ENCODE results near the gene CDC42BPA. TPM values are rescaled to one million over a fixed set of nuclear protein-coding genes. Genes with fewer than 3 reads are reported as not detected.
A peak's percentile ranks its signal among the peaks of the same experiment; 100 is the strongest.
"Not testable (repeated sequence)": the region's sequence is repeated elsewhere in the genome, so short reads cannot be mapped to it uniquely, and the experiment has no call there.

The CDC42BPA gene
- total and polyA plus RNA-seq, 4 donors = 8.1 to 71.3 (median 33.0) TPM

GRCh38 chr1:226962421-226963391 lies 355.6 kb downstream of the CDC42BPA start:
- H3K4me1 ChIP-seq (ENCODE audit: control insufficient read depth in 1 of 2, insufficient read depth in 2 of 2, low read length in 2 of 2) = no peaks in the 10 kb centered on the region
- DNase-seq = peak in 1 of 2 donors; percentile 55
- no peak overlapping the region for H3K27ac ChIP-seq (ENCODE audit: low read depth in 1 of 2, low read length in 2 of 2)
- 92 to 94% methylated on average over 28 of the region's 28 CpGs for WGBS, 2 donors
- no peak for ATAC-seq (ENCODE audit: low FRiP score)
- H3K36me3 ChIP-seq (ENCODE audit: control insufficient read depth in 1 of 2, insufficient read depth in 2 of 2, low read length in 1 of 2) = no peaks in the 10 kb centered on the region
- H3K9me3 ChIP-seq (ENCODE audit: control insufficient read depth, low read length) = no peaks in the 10 kb centered on the region
- H3K27me3 ChIP-seq (ENCODE audit: control insufficient read depth in 1 of 2, insufficient read depth in 2 of 2, low read length in 1 of 2) = no peaks in the 10 kb centered on the region
- intact Hi-C loops (cut with DNase I) = no loop called here
- H3K4me3 ChIP-seq (ENCODE audit: low read length in 2 of 2) = no peak overlapping the region

GRCh38 chr1:226960944-226961765 lies 357.1 kb downstream of the CDC42BPA start:
- H3K4me3 ChIP-seq (ENCODE audit: low read length in 2 of 2) = no peak overlapping the region
- no peaks in the 10 kb centered on the region for H3K36me3 ChIP-seq (ENCODE audit: control insufficient read depth in 1 of 2, insufficient read depth in 2 of 2, low read length in 1 of 2)
- H3K27me3 ChIP-seq (ENCODE audit: control insufficient read depth in 1 of 2, insufficient read depth in 2 of 2, low read length in 1 of 2) = no peaks in the 10 kb centered on the region
- DNase-seq (no peak), ATAC-seq (ENCODE audit: low FRiP score) (no peak)
- H3K27ac ChIP-seq (ENCODE audit: low read depth in 1 of 2, low read length in 2 of 2) = no peak overlapping the region
- H3K9me3 ChIP-seq (ENCODE audit: control insufficient read depth, low read length) = no peaks in the 10 kb centered on the region
- WGBS, 2 donors = 96 to 98% methylated on average over 13 of the region's 13 CpGs
- intact Hi-C loops (cut with DNase I) = no loop called here
- no peaks in the 10 kb centered on the region for H3K4me1 ChIP-seq (ENCODE audit: control insufficient read depth in 1 of 2, insufficient read depth in 2 of 2, low read length in 2 of 2)

DNA sequence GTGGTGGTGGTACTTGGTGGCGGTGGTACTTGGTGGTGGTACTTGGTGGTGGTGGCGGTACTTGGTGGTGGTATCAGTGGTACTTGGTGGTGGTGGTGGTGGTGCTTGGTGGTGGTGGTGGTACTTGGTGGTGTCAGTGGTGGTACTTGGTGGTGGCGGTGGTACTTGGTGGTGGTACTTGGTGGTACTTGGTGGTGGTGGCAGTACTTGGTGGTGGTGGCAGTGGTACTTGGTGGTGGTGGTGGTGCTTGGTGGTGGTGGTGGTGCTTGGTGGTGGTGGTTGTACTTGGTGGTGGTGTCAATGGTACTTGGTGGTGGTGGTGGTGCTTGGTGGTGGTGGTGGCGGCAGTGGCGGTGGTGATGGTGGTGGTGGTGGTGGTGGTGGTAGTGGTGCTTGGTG lies 358.0 kb downstream of the CDC42BPA start:
- 85 to 89% methylated on average over 5 of the region's 5 CpGs for WGBS, 2 donors
- Histone ChIP-seq H3K27me3 (ENCODE audit: control insufficient read depth in 1 of 2, insufficient read depth in 2 of 2, low read length in 1 of 2) (no peaks in the 10 kb centered on the region), H3K4me1 (ENCODE audit: control insufficient read depth in 1 of 2, insufficient read depth in 2 of 2, low read length in 2 of 2) (no peaks in the 10 kb centered on the region), H3K36me3 (ENCODE audit: control insufficient read depth in 1 of 2, insufficient read depth in 2 of 2, low read length in 1 of 2) (no peaks in the 10 kb centered on the region), H3K27ac (ENCODE audit: low read depth in 1 of 2, low read length in 2 of 2) (no peak overlapping the region), H3K9me3 (ENCODE audit: control insufficient read depth, low read length) (no peaks in the 10 kb centered on the region), H3K4me3 (ENCODE audit: low read length in 2 of 2) (no peak overlapping the region)
- DNase-seq (no peak), ATAC-seq (ENCODE audit: low FRiP score) (no peak)
- intact Hi-C loops (cut with DNase I) = no loop called here

GRCh38 chr1:226958300-226958699 lies 360.0 kb downstream of the CDC42BPA start:
- Histone ChIP-seq H3K4me1 (ENCODE audit: control insufficient read depth in 1 of 2, insufficient read depth in 2 of 2, low read length in 2 of 2) (no peaks in the 10 kb centered on the region), H3K9me3 (ENCODE audit: control insufficient read depth, low read length) (no peaks in the 10 kb centered on the region), H3K27ac (ENCODE audit: low read depth in 1 of 2, low read length in 2 of 2) (no peak overlapping the region), H3K4me3 (ENCODE audit: low read length in 2 of 2) (no peak overlapping the region), H3K36me3 (ENCODE audit: control insufficient read depth in 1 of 2, insufficient read depth in 2 of 2, low read length in 1 of 2) (no peaks in the 10 kb centered on the region), H3K27me3 (ENCODE audit: control insufficient read depth in 1 of 2, insufficient read depth in 2 of 2, low read length in 1 of 2) (no peaks in the 10 kb centered on the region)
- DNase-seq (no peak), ATAC-seq (ENCODE audit: low FRiP score) (no peak)
- intact Hi-C loops (cut with DNase I) = no loop called here
- 98 to 100% methylated on average over 13 of the region's 13 CpGs for WGBS, 2 donors

- Histone ChIP-seq H3K36me3 (ENCODE audit: control insufficient read depth in 1 of 2, insufficient read depth in 2 of 2, low read length in 1 of 2) (no peaks in the 10 kb centered on the region), H3K9me3 (ENCODE audit: control insufficient read depth, low read length) (no peaks in the 10 kb centered on the region), H3K27me3 (ENCODE audit: control insufficient read depth in 1 of 2, insufficient read depth in 2 of 2, low read length in 1 of 2) (no peaks in the 10 kb centered on the region), H3K4me1 (ENCODE audit: control insufficient read depth in 1 of 2, insufficient read depth in 2 of 2, low read length in 2 of 2) (no peaks in the 10 kb centered on the region), H3K27ac (ENCODE audit: low read depth in 1 of 2, low read length in 2 of 2) (no peak overlapping the region), H3K4me3 (ENCODE audit: low read length in 2 of 2) (no peak overlapping the region)
- no peak for ATAC-seq (ENCODE audit: low FRiP score)
- WGBS, 2 donors = 94% methylated on average over 11 of the region's 11 CpGs
- intact Hi-C loops (cut with DNase I) = no loop called here
- DNase-seq = no peak
These were observed 360.6 kb downstream of the CDC42BPA start for GRCh38 chr1:226957714-226958113.

DNA sequence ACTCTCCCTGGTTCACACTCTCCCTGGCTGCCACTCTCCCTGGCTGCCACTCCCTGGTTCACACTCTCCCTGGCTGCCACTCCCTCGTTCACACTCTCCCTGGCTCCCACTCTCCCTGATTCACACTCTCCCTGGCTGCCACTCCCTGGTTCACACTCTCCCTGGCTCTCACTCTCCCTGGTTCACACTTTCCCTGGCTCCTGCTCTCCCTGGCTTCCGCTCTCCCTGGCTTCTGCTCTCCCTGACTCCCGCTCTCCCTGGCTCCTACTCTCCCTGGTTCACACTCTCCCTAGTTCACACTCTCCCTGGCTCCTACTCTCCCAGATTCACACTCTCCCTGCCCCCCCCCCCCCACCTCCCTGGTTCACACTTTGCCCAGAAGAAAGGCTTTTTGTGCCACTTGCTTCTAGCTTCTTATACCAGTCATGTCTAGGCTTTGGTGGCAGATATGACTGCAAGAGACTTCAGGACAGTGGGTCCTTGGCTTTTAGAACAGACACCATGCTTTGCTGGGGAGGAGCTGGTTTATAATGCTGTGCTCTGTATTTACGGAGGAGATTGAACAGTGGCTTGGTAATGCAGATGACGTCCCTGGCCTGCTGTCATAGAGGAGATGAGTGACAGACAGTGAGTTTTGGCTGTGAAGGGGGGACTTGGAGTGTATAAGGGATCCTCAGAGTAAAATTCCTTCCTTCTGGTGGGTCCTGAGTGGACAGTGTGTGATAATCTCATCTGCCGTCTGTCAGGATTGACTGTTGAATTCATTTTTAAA lies 361.2 kb downstream of the CDC42BPA start:
- WGBS, 2 donors = 94 to 97% methylated on average over 6 of the region's 6 CpGs
- Histone ChIP-seq H3K4me1 (ENCODE audit: control insufficient read depth in 1 of 2, insufficient read depth in 2 of 2, low read length in 2 of 2) (no peaks in the 10 kb centered on the region), H3K4me3 (ENCODE audit: low read length in 2 of 2) (no peak overlapping the region), H3K27me3 (ENCODE audit: control insufficient read depth in 1 of 2, insufficient read depth in 2 of 2, low read length in 1 of 2) (no peaks in the 10 kb centered on the region), H3K9me3 (ENCODE audit: control insufficient read depth, low read length) (no peaks in the 10 kb centered on the region), H3K27ac (ENCODE audit: low read depth in 1 of 2, low read length in 2 of 2) (no peak overlapping the region), H3K36me3 (ENCODE audit: control insufficient read depth in 1 of 2, insufficient read depth in 2 of 2, low read length in 1 of 2) (no peaks in the 10 kb centered on the region)
- DNase-seq (no peak), ATAC-seq (ENCODE audit: low FRiP score) (no peak)
- intact Hi-C loops (cut with DNase I) = no loop called here

GRCh38 chr1:226955857-226956256 lies 362.4 kb downstream of the CDC42BPA start:
- H3K27ac ChIP-seq (ENCODE audit: low read depth in 1 of 2, low read length in 2 of 2); H3K9me3 ChIP-seq (ENCODE audit: control insufficient read depth, low read length); ATAC-seq (ENCODE audit: low FRiP score); H3K36me3 ChIP-seq (ENCODE audit: control insufficient read depth in 1 of 2, insufficient read depth in 2 of 2, low read length in 1 of 2); DNase-seq; H3K27me3 ChIP-seq (ENCODE audit: control insufficient read depth in 1 of 2, insufficient read depth in 2 of 2, low read length in 1 of 2); intact Hi-C loops (cut with DNase I); H3K4me1 ChIP-seq (ENCODE audit: control insufficient read depth in 1 of 2, insufficient read depth in 2 of 2, low read length in 2 of 2); H3K4me3 ChIP-seq (ENCODE audit: low read length in 2 of 2): not testable (repeated sequence)
- WGBS, 2 donors = 97% methylated on average over 2 of the region's 2 CpGs

DNA sequence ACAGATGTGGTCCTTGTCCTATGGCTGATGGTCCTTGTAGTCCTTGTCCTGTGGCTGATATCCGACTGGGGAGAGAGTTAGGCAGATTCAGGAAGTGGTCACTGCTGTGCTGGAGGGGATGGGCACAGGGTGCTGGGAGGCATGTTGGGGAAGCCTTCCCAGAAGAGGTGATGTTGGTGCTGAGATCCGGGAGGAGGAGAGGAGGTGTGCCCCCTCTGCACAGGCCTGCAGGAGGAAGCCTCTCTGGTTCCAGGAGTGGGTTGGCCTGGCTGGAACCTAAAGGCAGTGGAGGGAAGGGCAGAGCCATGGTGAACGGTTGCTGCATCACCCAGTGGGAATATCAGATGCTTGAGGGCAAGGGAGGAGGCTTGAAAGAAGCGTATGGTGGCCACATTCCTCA lies 363.5 kb downstream of the CDC42BPA start:
- DNase-seq = no peak
- Histone ChIP-seq H3K36me3 (ENCODE audit: control insufficient read depth in 1 of 2, insufficient read depth in 2 of 2, low read length in 1 of 2) (no peaks in the 10 kb centered on the region), H3K4me3 (ENCODE audit: low read length in 2 of 2) (no peak overlapping the region), H3K4me1 (ENCODE audit: control insufficient read depth in 1 of 2, insufficient read depth in 2 of 2, low read length in 2 of 2) (no peaks in the 10 kb centered on the region), H3K27me3 (ENCODE audit: control insufficient read depth in 1 of 2, insufficient read depth in 2 of 2, low read length in 1 of 2) (no peaks in the 10 kb centered on the region), H3K27ac (ENCODE audit: low read depth in 1 of 2, low read length in 2 of 2) (no peak overlapping the region), H3K9me3 (ENCODE audit: control insufficient read depth, low read length) (no peaks in the 10 kb centered on the region)
- no peak for ATAC-seq (ENCODE audit: low FRiP score)
- 86 to 93% methylated on average over 4 of the region's 4 CpGs for WGBS, 2 donors
- intact Hi-C loops (cut with DNase I) = no loop called here

Data from aorta (tissue), 5 donors.